Activated CD4-positive, CD25-positive, alpha-beta regulatory T cell treated with anti-CD3 and anti-CD28 coated beads, Interleukin-2, amount 50 U/mL, for 72 hours (primary cell): ENCODE data around the gene PRKAG1.
A peak's percentile ranks its signal among the peaks of the same experiment; 100 is the strongest.

Experiments
- DNase-seq: peaks from one replicate; pipeline ENCODE4 v3.0.0; 2021

The PRKAG1 gene

GRCh38 chr12:48960834-48961233 is 57.7 kb downstream of the PRKAG1 start:
- no peak for DNase-seq

- DNase-seq = no peak
Measured at GRCh38 chr12:48958049-48958388, 60.6 kb downstream of the PRKAG1 start.

- DNase-seq = peak; percentile 93
Measured at GRCh38 chr12:48957141-48958048, 61.2 kb downstream of the PRKAG1 start, which contains the start of gene ARF3. ARF3 (minus strand) TSS chr12:48957487; CDS start chr12:48941095, 16,392 bp downstream.

GRCh38 chr12:48956279-48957140 is 62.1 kb downstream of the PRKAG1 start:
- peak; percentile 32 for DNase-seq

- no peak for DNase-seq
Measured at GRCh38 chr12:48954841-48955501, 63.6 kb downstream of the PRKAG1 start.

GRCh38 chr12:48954061-48954460 is 64.5 kb downstream of the PRKAG1 start:
- DNase-seq = no peak

- no peak for DNase-seq
Measured at GRCh38 chr12:48952691-48953090, 65.9 kb downstream of the PRKAG1 start.
